Fibroblast of lung (primary cell): ENCODE data around the gene IRF9. TPM values are rescaled to one million over a fixed set of nuclear protein-coding genes. Genes with fewer than 3 reads are reported as not detected.

Experiments used
- DNase-seq, 2 donors: peaks; one replicate each; pipeline versions ENCODE4 v3.0.0 to v3.0.0-alpha.2; 2010; ENCODE audit warnings: low read depth in 2 of 2
- H2AFZ ChIP-seq: 2 replicates; pipeline ENCODE4 v1.5.1; 2012; ENCODE audit warnings: low read length, control low read depth, inconsistent platforms
- H3K27ac ChIP-seq: 2 replicates; pipeline ENCODE4 v1.5.1; 2011; ENCODE audit warnings: low read length, control low read depth; ENCODE audit not compliant: insufficient read depth
- H3K27me3 ChIP-seq: 2 replicates; pipeline ENCODE4 v1.5.1; 2011; ENCODE audit warnings: mild to moderate bottlenecking, low read length; ENCODE audit not compliant: control insufficient read depth, insufficient read depth
- H3K36me3 ChIP-seq: 2 replicates; pipeline ENCODE4 v1.5.1; 2011; ENCODE audit warnings: low read length; ENCODE audit not compliant: control insufficient read depth, insufficient read depth
- H3K4me1 ChIP-seq: 2 replicates; pipeline ENCODE4 v1.5.1; 2011; ENCODE audit warnings: low read length; ENCODE audit not compliant: control insufficient read depth, insufficient read depth; ENCODE audit errors: extremely low read depth
- H3K4me2 ChIP-seq: 2 replicates; pipeline ENCODE4 v1.5.1; 2011; ENCODE audit warnings: low read length, control low read depth; ENCODE audit not compliant: insufficient read depth; ENCODE audit errors: extremely low read depth
- H3K4me3 ChIP-seq, 4 experiments: fragments of 200-600 bp in 1 of 4; sonication (generic) in 1 of 4; replicated peaks in 1 of 4; 2 replicates each; pipeline ENCODE4 v1.5.1; 2011 to 2016; ENCODE audit warnings: low read length in 4 of 4, low read depth in 3 of 4, mild to moderate bottlenecking in 3 of 4, control low read depth in 2 of 4, inconsistent platforms in 1 of 4, mixed read lengths in 1 of 4; ENCODE audit not compliant: insufficient read depth in 1 of 4; ENCODE audit errors: control extremely low read depth in 1 of 4
- H3K79me2 ChIP-seq: 2 replicates; pipeline ENCODE4 v1.5.1; 2012; ENCODE audit warnings: mild to moderate bottlenecking, low read length, inconsistent platforms; ENCODE audit not compliant: control insufficient read depth, insufficient read depth
- H3K9ac ChIP-seq: 2 replicates; pipeline ENCODE4 v1.5.1; 2011; ENCODE audit warnings: mild to moderate bottlenecking, low read length, control low read depth; ENCODE audit not compliant: insufficient read depth
- H3K9me3 ChIP-seq: 2 replicates; pipeline ENCODE4 v1.5.1; 2012; ENCODE audit warnings: low read depth, low read length; ENCODE audit not compliant: control insufficient read depth, insufficient read depth
- H4K20me1 ChIP-seq: 2 replicates; pipeline ENCODE4 v1.5.1; 2011; ENCODE audit warnings: low read length; ENCODE audit not compliant: control insufficient read depth, insufficient read depth; ENCODE audit errors: extremely low read depth
- CTCF ChIP-seq, 2 donors: IDR thresholded peaks in 1 of 2; conservative IDR thresholded peaks in 1 of 2; 1 replicate in 1 of 2; 2 replicates in 1 of 2; pipeline ENCODE4 v1.5.1; 2011 to 2012; ENCODE audit warnings: low read length in 2 of 2, control low read depth in 1 of 2, inconsistent platforms in 1 of 2, low read depth in 1 of 2, mild to moderate bottlenecking in 1 of 2
- EZH2 ChIP-seq: IDR thresholded peaks from 2 replicates; pipeline ENCODE4 v1.5.1; 2012; ENCODE audit warnings: low read length, control low read depth, mild to moderate bottlenecking; ENCODE audit errors: missing control alignments
- polyA plus RNA-seq, 2 donors: library from polyadenylated mRNA; depleted of rRNA in 1 of 2; stranded (reverse) in 1 of 2; unstranded in 1 of 2; fragments of >200 nt; gene quantifications; 2 replicates each; pipeline ENCODE4 v1.2.1, GENCODE V29; 2011 to 2012; ENCODE audit warnings: missing spikeins in 1 of 2
- total RNA-seq: library from RNA; depleted of rRNA; stranded (reverse); fragments of >200 nt; gene quantifications from 2 replicates; pipeline ENCODE4 v1.2.1, GENCODE V29; 2014

Gene IRF9
- total and polyA plus RNA-seq, 2 donors (not counting 1 experiment from before 2014, with no cell fraction given), result 79.9 to 142 TPM

- H3K4me3 ChIP-seq, result peak overlapping the region in 2 of 4 experiments; percentile 76 to 96
- H3K4me2 ChIP-seq, result peak overlapping the region; percentile 90
- no peak overlapping the region for H2AFZ ChIP-seq
- H3K79me2 ChIP-seq, result no peaks in the 10 kb centered on the region
- H3K36me3 ChIP-seq, result no peaks in the 10 kb centered on the region
- no peak for DNase-seq
- H4K20me1 ChIP-seq, result no peaks in the 10 kb centered on the region
- no peaks in the 10 kb centered on the region for H3K27me3 ChIP-seq
- peaks cover 5% of the 10 kb centered on the region for H3K4me1 ChIP-seq
- H3K9me3 ChIP-seq, result no peaks in the 10 kb centered on the region
- no peak overlapping the region for H3K27ac ChIP-seq
- TF ChIP-seq EZH2 (no peak), CTCF (conservative IDR thresholded peaks at IDR 0.05 in 1 of 2, IDR thresholded peaks at IDR 0.05 in 1 of 2; ENCODE audit: low read depth in 1 of 2, low read length in 2 of 2) (no peak)
- no peak overlapping the region for H3K9ac ChIP-seq
Measured at GRCh38 chr14:24116128-24116814, 44.8 kb upstream of the IRF9 start.

- Histone ChIP-seq H3K79me2 (no peaks in the 10 kb centered on the region), H3K9me3 (no peaks in the 10 kb centered on the region), H3K27me3 (no peaks in the 10 kb centered on the region), H3K27ac (no peak overlapping the region), H3K4me3 (no peak overlapping the region), H3K36me3 (no peaks in the 10 kb centered on the region), H4K20me1 (no peaks in the 10 kb centered on the region), H3K4me1 (peaks cover 5% of the 10 kb centered on the region), H3K9ac (no peak overlapping the region), H3K4me2 (no peak overlapping the region), H2AFZ (no peak overlapping the region)
- DNase-seq, result no peak
- no peak for TF ChIP-seq CTCF (conservative IDR thresholded peaks at IDR 0.05 in 1 of 2, IDR thresholded peaks at IDR 0.05 in 1 of 2; ENCODE audit: low read depth in 1 of 2, low read length in 2 of 2)
- TF ChIP-seq EZH2, result no peak
Measured at GRCh38 chr14:24117179-24117578, 43.9 kb upstream of the IRF9 start.

- Histone ChIP-seq H3K4me3 (no peak overlapping the region), H4K20me1 (no peaks in the 10 kb centered on the region), H3K4me2 (no peak overlapping the region), H3K27me3 (no peaks in the 10 kb centered on the region), H3K79me2 (no peaks in the 10 kb centered on the region), H3K4me1 (no peaks in the 10 kb centered on the region), H3K36me3 (peaks cover 3% of the 10 kb centered on the region), H2AFZ (no peak overlapping the region), H3K27ac (no peak overlapping the region), H3K9me3 (no peaks in the 10 kb centered on the region), H3K9ac (no peak overlapping the region)
- no peak for DNase-seq
- TF ChIP-seq CTCF (conservative IDR thresholded peaks at IDR 0.05 in 1 of 2, IDR thresholded peaks at IDR 0.05 in 1 of 2; ENCODE audit: low read depth in 1 of 2, low read length in 2 of 2), result no peak
- TF ChIP-seq EZH2, result no peak
Measured at GRCh38 chr14:24119691-24120090, 41.4 kb upstream of the IRF9 start.
